Mucosa of descending colon (tissue), 3 donors: Measurements from ENCODE around the gene CCR7. TPM values are rescaled to one million over a fixed set of nuclear protein-coding genes. Genes with fewer than 3 reads are reported as not detected.

Experiments
- ATAC-seq: fragments of 200-7000 bp; cut with Tn5 transposase; one replicate; pipeline ENCODE4 v1.9.1; 2020; ENCODE audit warnings: mild to moderate bottlenecking, moderate library complexity
- DNase-seq, 3 donors: peaks; one replicate each; pipeline ENCODE4 v3.0.0-alpha.2; 2020
- H3K36me3 ChIP-seq: fragments of 200-600 bp; one replicate; pipeline ENCODE4 v1.8.0; 2021; ENCODE audit warnings: low read depth, mild to moderate bottlenecking
- H3K4me1 ChIP-seq: fragments of 200-600 bp; one replicate; pipeline ENCODE4 v1.8.0; 2021; ENCODE audit warnings: low read depth, mild to moderate bottlenecking
- H3K4me3 ChIP-seq: fragments of 200-600 bp; one replicate; pipeline ENCODE4 v1.8.0; 2021; ENCODE audit warnings: mild to moderate bottlenecking
- H3K9me3 ChIP-seq: fragments of 200-600 bp; one replicate; pipeline ENCODE4 v1.8.0; 2021; ENCODE audit warnings: mild to moderate bottlenecking
- intact Hi-C, 2 donors: fragments of 100-400 bp; cut with DNase I in 1 of 2; cut with micrococcal nuclease in 1 of 2; formaldehyde crosslinking; loops; one replicate each; pipeline versions ENCODE4 v1.11.0 to v1.11.1; 2022; cut with DNase I, micrococcal nuclease
- total RNA-seq, 3 donors: library from RNA; stranded (reverse); fragmentation: NEBNext Ultra II Directional in 2 of 3; extraction: Animal tissue kit (Norgen Biotek cat#: 25700) in 2 of 3; gene quantifications; one replicate each; pipeline versions ENCODE4 v1.2.1 to v1.2.4, GENCODE V29; 2021 to 2023
- TF ChIP-seq, protein P1 (sequence below): fragments of 200-600 bp; IDR thresholded peaks from one replicate; pipeline ENCODE4 v1.8.0; 2022; ENCODE audit warnings: antibody characterized with exemption, mild to moderate bottlenecking
- donor health status: DM: no; HTN: no; CAD: no; lungs with moderate emphysema.
- donor health status: DM: no; HTN: no; CAD: no.
- donor health status: DM: no; HTN: yes; CAD: no.

CCR7 gene
- total RNA-seq, 3 donors from 2014 or later = 0.44 to 3.2 (median 0.87) TPM

DNA sequence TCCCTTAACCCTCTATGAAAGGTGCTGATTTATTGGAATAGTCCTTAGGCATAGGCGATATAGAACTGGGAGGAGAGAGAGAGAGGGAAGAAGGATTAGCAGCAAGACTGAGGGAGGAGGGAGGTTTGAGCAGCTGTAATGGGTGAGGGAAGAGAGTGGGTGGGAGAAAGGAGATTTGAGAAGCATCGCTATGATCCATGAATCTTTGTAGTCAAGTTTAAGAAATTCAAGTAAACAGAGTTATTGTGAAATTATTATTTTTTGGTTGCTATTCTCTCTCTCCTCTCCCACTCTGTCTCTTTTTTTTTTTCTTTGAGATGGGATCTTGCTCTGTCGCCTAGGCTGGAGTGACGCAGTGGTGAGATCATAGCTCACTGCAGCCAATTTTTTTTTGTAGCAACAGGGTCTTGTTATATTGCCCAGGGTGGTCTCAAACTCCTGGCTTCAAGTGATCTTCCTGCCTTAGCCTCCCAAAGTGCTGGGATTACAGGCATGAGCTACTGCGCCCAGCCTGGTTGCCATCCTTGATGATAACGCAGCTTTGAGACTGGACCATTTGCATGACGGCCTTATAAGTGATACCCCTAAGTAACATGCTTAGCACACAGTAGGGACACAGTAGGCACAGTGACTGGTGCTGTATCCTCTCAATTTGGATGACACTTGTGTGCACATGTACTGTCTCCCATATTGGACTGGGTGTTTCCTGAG is 42.9 kb downstream of the CCR7 start:
- no peak for ATAC-seq
- no peak for DNase-seq
- TF ChIP-seq, protein P1, sequence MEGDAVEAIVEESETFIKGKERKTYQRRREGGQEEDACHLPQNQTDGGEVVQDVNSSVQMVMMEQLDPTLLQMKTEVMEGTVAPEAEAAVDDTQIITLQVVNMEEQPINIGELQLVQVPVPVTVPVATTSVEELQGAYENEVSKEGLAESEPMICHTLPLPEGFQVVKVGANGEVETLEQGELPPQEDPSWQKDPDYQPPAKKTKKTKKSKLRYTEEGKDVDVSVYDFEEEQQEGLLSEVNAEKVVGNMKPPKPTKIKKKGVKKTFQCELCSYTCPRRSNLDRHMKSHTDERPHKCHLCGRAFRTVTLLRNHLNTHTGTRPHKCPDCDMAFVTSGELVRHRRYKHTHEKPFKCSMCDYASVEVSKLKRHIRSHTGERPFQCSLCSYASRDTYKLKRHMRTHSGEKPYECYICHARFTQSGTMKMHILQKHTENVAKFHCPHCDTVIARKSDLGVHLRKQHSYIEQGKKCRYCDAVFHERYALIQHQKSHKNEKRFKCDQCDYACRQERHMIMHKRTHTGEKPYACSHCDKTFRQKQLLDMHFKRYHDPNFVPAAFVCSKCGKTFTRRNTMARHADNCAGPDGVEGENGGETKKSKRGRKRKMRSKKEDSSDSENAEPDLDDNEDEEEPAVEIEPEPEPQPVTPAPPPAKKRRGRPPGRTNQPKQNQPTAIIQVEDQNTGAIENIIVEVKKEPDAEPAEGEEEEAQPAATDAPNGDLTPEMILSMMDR = no peak
- intact Hi-C loops = no loop called here
- peaks cover 14% of the 10 kb centered on the region for H3K4me1 ChIP-seq
- no peak overlapping the region for H3K4me3 ChIP-seq
- H3K9me3 ChIP-seq = no peaks in the 10 kb centered on the region
- H3K36me3 ChIP-seq = no peaks in the 10 kb centered on the region

GRCh38 chr17:40520991-40521453 is 44.2 kb downstream of the CCR7 start:
- intact Hi-C loops = no loop called here
- Histone ChIP-seq H3K9me3 (no peaks in the 10 kb centered on the region), H3K4me1 (peaks cover 22% of the 10 kb centered on the region), H3K4me3 (no peak overlapping the region), H3K36me3 (no peaks in the 10 kb centered on the region)
- no peak for ATAC-seq
- TF ChIP-seq, protein P1 = no peak
- no peak for DNase-seq

- no peaks in the 10 kb centered on the region for H3K9me3 ChIP-seq
- TF ChIP-seq, protein P1 = no peak
- no peak overlapping the region for H3K4me3 ChIP-seq
- ATAC-seq = no peak
- intact Hi-C loops = no loop called here
- no peak for DNase-seq
- H3K36me3 ChIP-seq = no peaks in the 10 kb centered on the region
- peaks cover 23% of the 10 kb centered on the region for H3K4me1 ChIP-seq
Observed at GRCh38 chr17:40519089-40519775, 46.0 kb downstream of the CCR7 start.

DNA sequence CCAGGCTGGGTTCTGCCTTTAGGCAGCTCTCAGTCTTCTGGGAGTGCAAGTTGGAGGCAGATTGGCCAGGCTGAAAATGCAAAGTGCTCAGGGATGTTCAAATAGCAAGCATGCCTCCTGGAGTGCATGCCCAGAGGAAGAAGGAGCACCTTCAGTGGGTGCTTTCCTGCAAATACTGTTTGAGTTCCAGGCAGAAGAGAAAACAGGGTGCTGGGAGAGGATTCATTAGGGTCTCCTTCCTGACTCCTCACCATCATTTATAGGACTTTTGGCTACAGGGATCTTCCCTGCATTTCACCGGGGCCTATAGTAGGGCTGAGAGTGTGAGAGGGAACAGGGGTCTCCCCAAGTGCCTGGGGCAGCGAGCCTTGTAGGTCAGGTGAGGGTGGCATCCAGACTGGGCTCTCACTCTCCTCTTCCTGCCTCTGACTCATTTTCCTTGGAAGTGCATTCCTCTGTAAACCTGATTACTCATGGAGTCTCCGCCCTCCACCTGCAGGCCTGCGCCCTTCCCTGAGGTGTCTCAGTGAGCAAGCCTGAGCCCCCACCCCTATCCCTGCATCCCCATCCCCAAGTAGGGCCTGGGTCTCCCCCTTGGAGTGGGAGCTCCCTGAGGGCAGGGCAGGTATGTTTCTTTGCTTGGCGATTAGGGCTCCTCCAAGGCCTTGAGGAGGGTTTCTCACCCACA is 46.7 kb downstream of the CCR7 start:
- peak in 1 of 3 donors; percentile 41 for DNase-seq

GRCh38 chr17:40517981-40518380 is 47.3 kb downstream of the CCR7 start:
- ATAC-seq = no peak
- no peaks in the 10 kb centered on the region for H3K36me3 ChIP-seq
- intact Hi-C loops = no loop called here
- H3K4me1 ChIP-seq = peaks cover 23% of the 10 kb centered on the region
- H3K9me3 ChIP-seq = no peaks in the 10 kb centered on the region
- TF ChIP-seq, protein P1 = no peak
- no peak for DNase-seq
- no peak overlapping the region for H3K4me3 ChIP-seq

More for the DNA sequence above, 46.7 kb downstream of the CCR7 start:
- intact Hi-C loops = no loop called here
- Histone ChIP-seq H3K36me3 (no peaks in the 10 kb centered on the region), H3K4me3 (no peak overlapping the region), H3K9me3 (no peaks in the 10 kb centered on the region), H3K4me1 (peaks cover 23% of the 10 kb centered on the region)
- peak; percentile 85 for ATAC-seq
- TF ChIP-seq, protein P1 = no peak
